H1 (cell line): Measurements from ENCODE around the gene PIGH.

ENCODE experiments used
- CEBPB ChIP-seq: IDR thresholded peaks from 2 replicates; pipeline ENCODE4 v1.6.1; 2012; ENCODE audit warnings: low read depth, low read length
- CREB1 ChIP-seq: IDR thresholded peaks from 2 replicates; pipeline ENCODE4 v1.6.1; 2012; ENCODE audit warnings: inconsistent platforms
- EZH2 ChIP-seq: fragments of 200-600 bp; sonication (generic); IDR thresholded peaks from 2 replicates; pipeline ENCODE4 v1.7.1; 2012; ENCODE audit warnings: low read depth, mild to moderate bottlenecking, moderate library complexity, low read length, inconsistent platforms; ENCODE audit not compliant: severe bottlenecking
- GABPA ChIP-seq: IDR thresholded peaks from 2 replicates; pipeline ENCODE4 v1.6.1; 2011; ENCODE audit warnings: mild to moderate bottlenecking, low read length, moderate library complexity, borderline replicate concordance; ENCODE audit not compliant: insufficient read depth
- JUN ChIP-seq: IDR thresholded peaks from 2 replicates; pipeline ENCODE4 v1.6.1; 2011; ENCODE audit warnings: low read depth, mild to moderate bottlenecking, improper control_type of control experiment, low read length
- JUND ChIP-seq: IDR thresholded peaks from 2 replicates; pipeline ENCODE4 v1.6.1; 2011; ENCODE audit warnings: mild to moderate bottlenecking, improper control_type of control experiment, low read length
- KDM5A ChIP-seq: fragments of 200-600 bp; IDR thresholded peaks from 2 replicates; pipeline ENCODE4 v1.7.1; 2012; ENCODE audit warnings: mild to moderate bottlenecking, low read length, inconsistent platforms, mixed read lengths
- MAFK ChIP-seq: IDR thresholded peaks from 2 replicates; pipeline ENCODE4 v1.6.1; 2012; ENCODE audit warnings: low read depth, mild to moderate bottlenecking, improper control_type of control experiment, low read length
- NRF1 ChIP-seq: IDR thresholded peaks from 2 replicates; pipeline ENCODE4 v1.6.1; 2011; ENCODE audit warnings: mild to moderate bottlenecking, low read depth, low read length, improper control_type of control experiment
- POLR2A ChIP-seq, 2 experiments: IDR thresholded peaks; 1 replicate in 1 of 2; 2 replicates in 1 of 2; pipeline ENCODE4 v1.6.1; 2011; ENCODE audit warnings: low read depth in 2 of 2, low read length in 2 of 2, mild to moderate bottlenecking in 2 of 2; ENCODE audit errors: control extremely low read depth in 1 of 2
- POLR2AphosphoS5 ChIP-seq: IDR thresholded peaks from 2 replicates; pipeline ENCODE4 v1.6.1; 2011; ENCODE audit warnings: low read depth, low read length
- TAF1 ChIP-seq: IDR thresholded peaks from 2 replicates; pipeline ENCODE4 v1.6.1; 2011; ENCODE audit warnings: mild to moderate bottlenecking, low read depth, low read length
- TF ChIP-seq, protein P1 (sequence below), 3 experiments: IDR thresholded peaks; 1 replicate in 2 of 3; 2 replicates in 1 of 3; pipeline versions ENCODE4 v1.5.1 to v1.6.1; 2011; ENCODE audit warnings: low read length in 3 of 3, mild to moderate bottlenecking in 3 of 3, inconsistent platforms in 2 of 3, low read depth in 1 of 3, moderate library complexity in 1 of 3; ENCODE audit not compliant: insufficient read depth in 1 of 3; ENCODE audit errors: control extremely low read depth in 1 of 3

DNA sequence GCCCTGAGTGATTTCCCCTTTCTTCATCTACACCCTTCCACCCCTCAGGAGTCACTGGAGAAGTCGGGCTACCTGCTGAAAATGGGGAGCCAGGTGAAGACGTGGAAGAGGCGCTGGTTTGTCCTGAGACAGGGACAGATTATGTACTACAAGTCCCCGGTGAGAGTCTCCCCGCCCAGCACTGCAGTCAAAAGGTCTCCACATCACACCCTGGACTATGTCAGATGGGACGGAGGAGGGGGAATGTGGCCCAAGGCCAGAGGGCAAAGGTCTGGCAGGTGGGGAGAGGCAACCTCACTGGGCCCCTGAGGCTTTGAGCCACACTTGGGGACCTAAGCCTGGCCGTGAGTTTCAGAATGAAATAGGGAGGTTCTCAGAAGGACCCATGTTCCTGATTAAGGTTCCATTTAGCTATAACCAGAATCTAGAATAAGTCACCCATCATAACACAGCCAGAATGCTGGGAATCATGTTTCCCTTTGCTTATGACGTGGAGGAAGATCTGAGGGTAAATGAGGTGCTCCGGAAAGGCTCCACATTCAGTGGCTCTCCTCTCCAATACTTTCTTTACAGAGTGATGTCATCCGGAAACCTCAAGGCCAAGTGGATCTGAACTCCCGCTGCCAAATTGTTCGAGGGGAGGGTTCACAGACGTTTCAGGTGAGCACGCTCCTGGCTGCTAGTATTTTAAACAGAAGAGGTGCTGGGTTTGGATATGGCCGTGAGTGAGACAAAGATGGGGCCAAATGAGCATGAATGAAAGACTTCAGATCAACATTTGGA is 26.6 kb downstream of the PIGH start:
- TF ChIP-seq TAF1 (no peak), MAFK (no peak), CREB1 (no peak), EZH2 (no peak), JUN (no peak), CEBPB (no peak), JUND (no peak), KDM5A (no peak), GABPA (no peak), POLR2AphosphoS5 (no peak), NRF1 (no peak), POLR2A (IDR thresholded peaks at IDR 0.05; ENCODE audit: control extremely low read depth in 1 of 2, low read depth in 2 of 2, low read length in 2 of 2) (no peak)
- TF ChIP-seq, protein P1, sequence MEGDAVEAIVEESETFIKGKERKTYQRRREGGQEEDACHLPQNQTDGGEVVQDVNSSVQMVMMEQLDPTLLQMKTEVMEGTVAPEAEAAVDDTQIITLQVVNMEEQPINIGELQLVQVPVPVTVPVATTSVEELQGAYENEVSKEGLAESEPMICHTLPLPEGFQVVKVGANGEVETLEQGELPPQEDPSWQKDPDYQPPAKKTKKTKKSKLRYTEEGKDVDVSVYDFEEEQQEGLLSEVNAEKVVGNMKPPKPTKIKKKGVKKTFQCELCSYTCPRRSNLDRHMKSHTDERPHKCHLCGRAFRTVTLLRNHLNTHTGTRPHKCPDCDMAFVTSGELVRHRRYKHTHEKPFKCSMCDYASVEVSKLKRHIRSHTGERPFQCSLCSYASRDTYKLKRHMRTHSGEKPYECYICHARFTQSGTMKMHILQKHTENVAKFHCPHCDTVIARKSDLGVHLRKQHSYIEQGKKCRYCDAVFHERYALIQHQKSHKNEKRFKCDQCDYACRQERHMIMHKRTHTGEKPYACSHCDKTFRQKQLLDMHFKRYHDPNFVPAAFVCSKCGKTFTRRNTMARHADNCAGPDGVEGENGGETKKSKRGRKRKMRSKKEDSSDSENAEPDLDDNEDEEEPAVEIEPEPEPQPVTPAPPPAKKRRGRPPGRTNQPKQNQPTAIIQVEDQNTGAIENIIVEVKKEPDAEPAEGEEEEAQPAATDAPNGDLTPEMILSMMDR (IDR thresholded peaks at IDR 0.05; ENCODE audit: control extremely low read depth in 1 of 3, insufficient read depth in 1 of 3, low read depth in 1 of 3, low read length in 3 of 3) = no peak
